HG02642 (cell line): ENCODE measurements around the gene UGGT1.

Experiments
- ATAC-seq: cut with Tn5 transposase; IDR thresholded peaks from one replicate; pipeline ENCODE4 v1.9.1; 2021; ENCODE audit warnings: mild to moderate bottlenecking; ENCODE audit not compliant: unreplicated experiment, poor library complexity

The UGGT1 gene, protein sequence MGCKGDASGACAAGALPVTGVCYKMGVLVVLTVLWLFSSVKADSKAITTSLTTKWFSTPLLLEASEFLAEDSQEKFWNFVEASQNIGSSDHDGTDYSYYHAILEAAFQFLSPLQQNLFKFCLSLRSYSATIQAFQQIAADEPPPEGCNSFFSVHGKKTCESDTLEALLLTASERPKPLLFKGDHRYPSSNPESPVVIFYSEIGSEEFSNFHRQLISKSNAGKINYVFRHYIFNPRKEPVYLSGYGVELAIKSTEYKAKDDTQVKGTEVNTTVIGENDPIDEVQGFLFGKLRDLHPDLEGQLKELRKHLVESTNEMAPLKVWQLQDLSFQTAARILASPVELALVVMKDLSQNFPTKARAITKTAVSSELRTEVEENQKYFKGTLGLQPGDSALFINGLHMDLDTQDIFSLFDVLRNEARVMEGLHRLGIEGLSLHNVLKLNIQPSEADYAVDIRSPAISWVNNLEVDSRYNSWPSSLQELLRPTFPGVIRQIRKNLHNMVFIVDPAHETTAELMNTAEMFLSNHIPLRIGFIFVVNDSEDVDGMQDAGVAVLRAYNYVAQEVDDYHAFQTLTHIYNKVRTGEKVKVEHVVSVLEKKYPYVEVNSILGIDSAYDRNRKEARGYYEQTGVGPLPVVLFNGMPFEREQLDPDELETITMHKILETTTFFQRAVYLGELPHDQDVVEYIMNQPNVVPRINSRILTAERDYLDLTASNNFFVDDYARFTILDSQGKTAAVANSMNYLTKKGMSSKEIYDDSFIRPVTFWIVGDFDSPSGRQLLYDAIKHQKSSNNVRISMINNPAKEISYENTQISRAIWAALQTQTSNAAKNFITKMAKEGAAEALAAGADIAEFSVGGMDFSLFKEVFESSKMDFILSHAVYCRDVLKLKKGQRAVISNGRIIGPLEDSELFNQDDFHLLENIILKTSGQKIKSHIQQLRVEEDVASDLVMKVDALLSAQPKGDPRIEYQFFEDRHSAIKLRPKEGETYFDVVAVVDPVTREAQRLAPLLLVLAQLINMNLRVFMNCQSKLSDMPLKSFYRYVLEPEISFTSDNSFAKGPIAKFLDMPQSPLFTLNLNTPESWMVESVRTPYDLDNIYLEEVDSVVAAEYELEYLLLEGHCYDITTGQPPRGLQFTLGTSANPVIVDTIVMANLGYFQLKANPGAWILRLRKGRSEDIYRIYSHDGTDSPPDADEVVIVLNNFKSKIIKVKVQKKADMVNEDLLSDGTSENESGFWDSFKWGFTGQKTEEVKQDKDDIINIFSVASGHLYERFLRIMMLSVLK (N-terminal part only)

DNA sequence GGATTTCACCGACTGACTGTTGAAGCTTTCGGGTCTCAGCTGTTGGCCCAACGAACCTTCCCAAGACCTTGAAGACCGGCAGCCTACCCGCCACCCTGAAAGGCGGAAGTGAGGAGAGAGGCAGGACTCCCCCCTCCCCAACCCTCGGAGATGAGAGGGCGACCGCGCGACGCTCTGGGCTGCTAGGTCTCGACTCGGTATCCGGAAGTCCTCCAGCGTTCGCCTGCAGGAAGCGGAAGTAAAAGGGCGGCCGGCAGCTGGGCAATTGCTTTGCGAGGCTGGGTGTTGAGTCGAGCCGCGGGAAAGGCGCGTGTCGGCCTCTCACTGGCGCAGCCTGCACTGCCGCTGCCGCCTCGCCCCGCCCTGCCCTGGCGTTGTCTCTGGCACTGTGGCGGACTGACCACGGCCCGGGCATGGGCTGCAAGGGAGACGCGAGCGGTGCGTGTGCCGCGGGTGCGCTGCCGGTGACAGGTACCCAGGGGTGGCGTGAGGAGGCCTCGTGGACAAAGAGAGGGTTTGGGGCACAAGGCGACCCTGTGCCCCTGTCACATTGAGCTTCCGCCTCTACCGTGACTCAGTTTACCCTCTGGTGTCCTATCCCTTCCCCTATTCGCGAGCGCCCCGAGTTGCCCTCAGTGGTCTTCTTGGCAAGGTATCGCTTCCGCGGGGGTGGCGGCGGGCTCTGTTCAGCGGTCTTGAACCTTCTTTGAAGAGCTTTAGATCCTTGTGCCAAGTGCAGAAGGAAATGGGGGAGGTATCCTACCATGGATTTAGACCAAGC, at the start of gene UGGT1:
TSS of gene UGGT1 (plus strand) at position 256 of the 781 bp plus-strand sequence. CDS start at position 414, 158 bp downstream.
- ATAC-seq = peak; percentile 93

DNA sequence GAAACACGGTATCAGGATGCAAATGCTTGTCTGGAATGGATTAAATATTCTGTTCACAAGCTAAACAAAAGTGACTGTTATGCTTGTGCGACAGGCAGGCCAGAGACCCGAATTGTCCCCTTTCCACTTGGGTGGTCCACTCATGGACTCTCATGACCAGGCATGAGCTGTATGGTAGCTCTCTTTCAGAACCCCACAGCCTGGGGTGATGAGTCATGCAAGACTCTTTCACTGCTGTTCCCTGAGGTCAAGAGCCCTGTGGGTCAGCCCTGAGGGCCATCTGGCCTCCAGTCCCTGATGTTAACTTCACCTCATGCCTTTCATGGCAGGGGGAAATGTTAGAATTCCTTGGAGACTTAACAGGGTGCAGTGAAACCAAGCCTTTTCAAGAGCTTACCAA, 49.4 kb upstream of the UGGT1 start:
- ATAC-seq = no peak

DNA sequence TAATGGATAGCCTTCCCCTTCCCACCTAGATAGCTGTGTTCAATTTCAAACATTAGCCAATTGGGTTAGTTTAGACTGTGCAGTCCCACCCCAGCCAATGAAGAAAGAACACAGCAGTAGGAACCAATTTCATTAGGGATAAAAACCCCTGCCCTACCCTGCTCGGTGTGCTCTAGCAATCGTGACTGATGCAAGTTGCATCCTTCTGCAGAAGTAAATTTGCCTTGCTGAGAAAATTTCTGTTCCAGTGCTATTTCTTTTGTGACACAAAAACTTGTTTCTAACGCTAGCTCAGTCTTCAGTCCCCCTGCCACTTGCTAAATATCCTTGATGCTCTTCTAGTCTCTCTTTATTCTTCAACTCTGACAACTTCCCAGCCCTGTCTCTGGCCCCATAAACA, 48.0 kb upstream of the UGGT1 start:
- no peak for ATAC-seq

DNA sequence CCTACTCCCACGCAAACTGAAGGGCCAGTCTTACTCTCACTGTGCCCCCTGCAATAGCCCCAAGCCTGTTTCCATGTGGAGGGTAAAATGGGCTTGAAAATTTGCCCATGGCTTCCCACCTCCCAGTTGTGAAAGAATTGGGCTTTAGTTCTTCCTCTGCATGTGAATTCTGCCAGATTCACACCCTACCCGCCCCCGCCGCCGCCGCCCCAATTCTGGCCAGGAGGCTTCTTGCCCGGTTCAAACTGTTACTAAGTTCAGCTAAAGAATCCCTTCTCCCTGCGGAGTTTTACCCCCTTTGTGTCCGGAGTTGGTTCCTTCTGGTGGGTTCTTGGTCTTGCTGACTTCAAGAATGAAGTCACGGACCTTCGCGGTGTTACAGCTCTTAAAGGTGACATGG, 37.7 kb upstream of the UGGT1 start:
- ATAC-seq = no peak

DNA sequence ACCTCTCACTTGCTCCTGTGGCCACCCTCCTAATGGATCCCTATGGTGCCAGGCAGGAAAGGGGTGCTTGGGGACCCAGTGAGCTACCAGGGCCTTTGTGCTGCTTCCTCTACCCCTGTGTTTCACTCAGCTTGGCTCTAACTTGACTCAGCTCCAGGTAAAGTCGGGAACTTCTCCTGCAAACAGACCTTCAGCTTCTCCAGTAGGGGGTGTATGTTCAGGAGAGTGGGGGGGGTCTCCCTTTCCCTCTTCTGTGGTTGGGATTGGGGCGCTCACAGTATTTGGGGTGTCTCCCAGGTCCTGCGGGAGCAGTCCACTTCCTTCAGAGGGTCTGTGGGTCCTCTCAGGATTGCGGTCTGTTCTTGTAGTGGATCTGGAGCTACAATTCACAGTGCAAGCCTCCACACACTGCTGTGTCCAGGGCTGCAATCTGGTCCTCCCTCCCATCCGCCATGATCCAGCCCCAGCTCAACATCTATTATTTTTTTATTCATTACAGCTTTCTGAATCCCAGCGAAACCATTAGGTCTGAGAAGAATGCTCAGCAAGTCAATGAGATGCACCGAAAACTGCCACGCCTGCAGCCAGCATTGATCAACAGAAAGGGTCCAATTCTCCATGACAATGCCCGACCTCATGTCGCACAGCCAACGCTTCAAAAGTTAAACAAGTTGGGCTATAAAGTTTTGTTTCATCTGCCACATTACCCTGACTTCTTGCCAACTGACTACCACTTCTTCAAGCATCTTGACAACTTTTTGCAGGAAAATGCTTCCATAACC, 36.7 kb upstream of the UGGT1 start:
- ATAC-seq = no peak

DNA sequence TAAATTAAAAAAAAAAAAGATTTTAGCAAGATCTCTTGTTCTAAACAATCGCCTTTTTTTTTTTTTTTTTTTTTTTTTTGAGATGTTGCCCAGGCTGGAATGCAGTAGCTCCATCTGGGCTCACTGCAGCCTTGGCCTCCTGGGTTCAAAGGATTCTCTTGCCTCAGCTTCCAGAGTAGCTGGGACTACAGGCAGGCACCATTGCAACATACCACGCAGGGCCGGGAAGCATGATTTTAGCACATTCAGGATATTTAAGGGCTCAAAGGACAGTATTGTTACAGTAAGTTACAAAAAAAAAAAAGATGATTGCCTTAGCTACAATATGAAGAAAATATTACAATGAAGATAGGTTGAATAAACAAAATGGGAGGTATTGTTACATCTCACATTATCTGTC, 33.7 kb upstream of the UGGT1 start:
- no peak for ATAC-seq

DNA sequence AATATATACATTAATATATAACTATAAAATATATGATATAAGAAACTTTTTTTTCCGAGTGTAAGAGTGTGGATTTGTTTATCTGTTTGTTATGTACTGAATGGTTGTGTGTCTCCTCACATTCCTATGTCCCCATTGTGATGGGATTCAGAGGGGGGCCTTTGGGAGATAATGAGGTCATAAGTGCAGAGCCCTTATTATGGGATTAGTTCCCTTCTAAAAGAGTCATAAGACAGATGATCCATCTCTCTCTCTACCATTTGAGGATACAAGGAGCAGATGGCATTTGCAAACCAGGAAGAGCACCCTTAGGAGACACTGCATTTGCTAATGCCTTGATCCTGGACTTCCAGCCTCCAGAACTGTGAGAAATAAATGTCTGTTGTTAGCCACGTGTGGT, 32.9 kb upstream of the UGGT1 start:
- no peak for ATAC-seq

DNA sequence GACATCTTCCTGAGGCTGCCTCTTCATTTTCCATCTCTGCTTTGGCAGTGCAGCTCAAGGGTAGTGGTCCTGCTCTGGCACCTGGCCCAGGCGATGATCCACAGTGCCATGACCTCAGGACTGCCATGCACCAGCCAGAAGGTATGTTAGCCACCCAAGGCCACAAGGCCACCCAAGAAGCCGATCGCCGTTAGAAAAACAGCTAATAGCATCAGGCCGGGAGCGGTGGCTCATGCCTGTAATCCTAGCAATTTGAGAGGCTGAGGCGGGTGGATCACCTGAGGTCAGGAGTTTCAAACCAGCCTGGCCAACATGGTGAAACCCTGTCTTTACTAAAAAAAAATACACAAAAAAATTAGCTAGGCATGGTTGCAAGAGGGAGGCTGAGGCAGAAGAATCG, 28.4 kb upstream of the UGGT1 start:
- ATAC-seq = no peak

DNA sequence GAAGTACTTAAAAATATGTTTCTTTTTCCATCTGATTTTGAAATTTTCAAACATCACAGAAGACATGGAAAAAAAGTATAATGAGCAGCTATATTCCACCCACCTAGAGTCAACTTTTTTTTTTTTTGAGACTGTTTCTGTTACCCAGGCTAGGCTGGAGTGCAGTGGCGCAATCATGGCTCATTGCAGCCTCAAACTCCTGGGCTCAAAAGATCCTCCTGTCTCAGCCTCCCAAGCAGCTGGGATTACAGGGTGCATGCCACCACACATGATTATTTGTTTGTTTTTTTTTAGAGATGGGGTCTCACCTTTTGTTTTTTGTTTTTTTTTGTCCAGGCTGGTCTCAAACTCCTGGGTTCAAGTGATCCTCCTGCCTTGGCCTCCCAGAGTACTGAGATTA, 26.6 kb upstream of the UGGT1 start:
- ATAC-seq = no peak

DNA sequence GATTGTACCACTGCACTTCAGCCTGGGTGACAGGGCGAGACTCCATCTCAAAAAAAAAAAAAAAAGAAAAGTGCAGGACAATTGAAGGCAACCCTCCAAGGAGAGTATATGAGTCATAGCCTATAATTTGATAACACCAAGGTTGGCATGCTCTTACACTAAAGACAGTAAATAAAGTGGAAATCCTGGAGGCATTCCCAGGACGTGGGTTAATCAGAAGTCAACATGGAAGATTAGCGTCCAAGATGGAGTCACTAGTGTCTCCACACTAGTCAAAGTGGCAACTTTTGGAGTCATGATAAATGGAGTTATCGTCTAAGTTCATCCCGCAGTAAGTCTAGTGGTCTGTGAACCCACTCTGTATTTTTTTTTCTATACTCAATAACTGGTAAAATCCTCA, 21.2 kb upstream of the UGGT1 start:
- no peak for ATAC-seq

DNA sequence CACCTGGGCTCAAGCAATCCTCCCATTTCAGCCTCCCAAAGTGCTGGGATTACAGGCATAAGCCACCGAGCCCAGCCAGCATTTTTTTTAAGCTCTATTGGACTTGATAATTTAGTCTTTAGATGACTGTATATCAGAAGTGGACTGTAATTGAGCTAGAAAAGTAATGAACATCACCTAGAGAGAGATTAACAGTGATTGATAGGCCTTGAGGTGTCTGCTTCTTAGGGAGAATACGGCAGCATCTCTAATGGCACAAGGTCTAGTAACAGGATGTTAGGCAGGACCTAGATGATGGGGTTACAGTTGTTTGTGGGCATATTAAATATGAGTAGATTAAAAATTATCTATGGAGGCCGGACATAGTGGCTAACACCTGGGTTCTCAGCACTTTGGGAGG, 17.7 kb upstream of the UGGT1 start:
- ATAC-seq = no peak

DNA sequence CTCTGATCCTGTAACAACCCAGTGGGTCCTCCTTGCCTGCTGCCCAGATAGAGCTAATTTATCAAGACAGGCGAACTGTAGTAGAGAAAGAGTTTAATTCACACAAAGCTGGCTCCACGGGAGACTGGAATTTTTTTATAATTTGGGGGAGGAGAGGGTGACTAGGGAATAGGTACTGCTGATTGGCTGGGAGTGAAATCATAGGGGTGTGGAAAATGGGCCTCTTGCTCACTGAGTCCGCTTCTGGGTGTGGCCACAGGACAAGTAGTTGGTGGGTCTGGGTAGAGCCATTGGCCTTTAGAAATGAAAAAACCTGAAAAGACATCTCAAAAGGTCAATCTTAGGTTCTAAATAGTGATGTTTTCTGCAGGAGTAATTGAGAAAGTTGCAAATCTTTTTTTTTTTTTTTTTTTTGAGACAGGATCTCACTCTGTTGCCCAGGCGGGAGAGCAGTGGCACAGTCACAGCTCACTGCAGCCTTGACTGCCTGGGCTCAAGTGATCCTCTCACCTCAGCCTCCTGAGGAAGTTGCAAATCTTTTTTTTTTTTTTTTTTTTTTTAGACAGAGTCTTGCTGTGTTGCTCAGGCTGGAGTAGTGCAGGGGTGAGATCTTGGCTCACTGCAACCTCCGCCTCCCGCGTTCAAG, 14.4 kb upstream of the UGGT1 start:
- no peak for ATAC-seq

DNA sequence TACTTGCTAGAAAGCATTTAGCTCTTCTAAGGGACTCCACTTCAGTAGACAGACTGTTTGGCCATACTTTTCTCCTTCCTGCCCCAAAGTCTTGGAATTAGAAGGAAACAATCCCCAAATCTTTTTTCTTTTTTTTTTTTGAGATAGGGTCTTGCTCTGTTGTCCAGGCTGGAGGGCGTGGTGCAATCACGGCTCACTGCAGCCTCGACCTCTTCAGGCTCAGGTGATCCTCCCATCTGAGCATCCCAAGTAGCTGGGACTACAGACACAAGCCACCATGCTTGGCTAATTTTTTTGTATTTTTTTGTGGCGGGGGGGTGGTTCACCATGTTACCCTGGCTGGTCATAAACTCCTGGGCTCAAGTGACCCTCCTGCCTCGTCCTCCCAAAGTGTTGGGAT, 6.2 kb upstream of the UGGT1 start:
- ATAC-seq = no peak

DNA sequence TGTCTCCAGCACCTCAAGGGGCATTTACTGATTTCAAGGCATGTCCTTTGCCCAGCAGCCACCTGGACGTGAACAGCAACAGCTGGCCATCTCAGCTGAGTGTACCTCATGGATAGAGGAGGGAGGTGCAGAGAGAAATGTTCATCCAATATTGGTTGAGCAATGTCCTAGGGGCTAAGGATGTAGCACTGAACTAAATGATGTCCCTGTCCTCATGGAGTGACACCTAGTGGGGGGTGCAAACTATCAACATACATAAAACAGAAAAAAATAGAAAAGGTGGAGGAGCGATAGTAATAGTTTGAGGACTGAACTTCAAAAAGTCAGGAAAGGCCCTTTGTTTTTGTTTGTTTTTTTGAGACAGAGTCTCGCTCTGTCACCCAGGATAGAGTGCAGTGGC, 4.8 kb upstream of the UGGT1 start:
- no peak for ATAC-seq

DNA sequence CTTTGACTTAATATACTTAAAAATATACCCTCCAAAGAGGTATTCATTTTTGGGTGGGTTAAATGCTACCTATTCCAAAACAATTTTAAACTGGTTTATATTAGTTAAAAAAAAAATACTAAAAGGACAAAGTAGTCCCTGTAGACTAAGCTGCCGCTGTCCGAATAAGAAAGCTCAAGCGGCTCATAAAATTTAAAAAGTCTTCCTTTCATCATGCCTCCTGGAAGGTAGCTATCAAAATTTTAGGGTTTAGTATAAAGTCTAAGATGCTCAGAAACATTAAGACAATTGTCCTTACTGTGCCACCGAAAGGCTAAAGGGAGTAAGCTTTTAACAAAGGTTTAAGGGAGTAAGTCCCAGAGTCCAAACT, 440 bp upstream of the UGGT1 start:
- no peak for ATAC-seq

DNA sequence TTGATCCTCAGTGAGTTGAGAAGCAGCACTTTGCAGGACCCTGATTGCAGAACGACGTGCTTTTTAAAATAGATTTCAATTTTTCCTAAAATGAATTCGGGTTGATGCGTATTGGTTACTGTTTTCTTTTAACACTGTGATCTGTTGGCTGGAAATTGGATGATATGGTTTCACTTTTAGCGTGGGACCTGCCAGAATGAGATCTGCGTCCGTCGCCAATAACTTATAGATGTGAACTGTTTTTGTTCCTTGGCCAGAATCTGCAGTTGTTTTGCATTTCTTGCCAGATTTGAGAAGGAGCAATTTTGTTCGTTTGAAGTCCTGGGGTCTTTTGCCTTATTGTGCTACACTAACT, 703 bp downstream of the UGGT1 start:
- ATAC-seq = no peak

DNA sequence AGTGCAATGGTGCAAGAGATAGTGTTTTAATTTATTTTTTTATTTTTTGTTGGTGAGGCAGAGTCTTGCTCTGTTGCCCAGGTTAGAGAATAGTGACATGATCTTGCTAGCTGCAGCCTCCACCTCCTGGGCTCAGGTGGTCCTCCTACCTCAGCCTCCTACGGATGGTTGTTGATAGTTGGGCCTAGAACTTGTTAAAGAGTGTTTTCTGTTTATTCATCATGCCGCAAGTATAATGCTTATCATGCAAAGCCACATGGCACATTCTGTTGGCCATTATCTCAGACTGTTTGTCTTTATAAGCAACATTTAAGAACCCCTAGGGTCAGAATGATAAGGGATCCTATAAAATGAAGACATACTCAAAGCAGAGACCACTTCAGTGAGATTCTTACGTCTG, 1.7 kb downstream of the UGGT1 start:
- no peak for ATAC-seq

DNA sequence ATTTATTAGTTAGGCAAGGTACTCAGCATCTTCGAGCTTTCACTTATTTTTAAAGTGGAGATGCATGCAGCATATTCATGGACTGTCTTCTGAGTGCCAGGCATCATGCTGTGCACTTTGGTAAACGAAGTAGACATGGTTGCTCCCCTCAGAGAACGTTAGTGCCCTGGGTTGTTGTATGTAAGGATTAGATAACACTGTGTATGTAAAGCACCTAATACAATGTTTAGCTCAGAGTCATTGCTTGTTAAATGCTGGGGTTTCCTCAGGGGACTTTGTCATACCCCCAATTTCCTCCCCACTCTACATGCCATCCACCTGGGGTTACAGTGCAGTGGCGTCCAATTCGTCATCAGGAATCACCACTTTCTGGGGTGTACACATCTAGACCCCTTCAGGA, 2.8 kb downstream of the UGGT1 start:
- no peak for ATAC-seq

DNA sequence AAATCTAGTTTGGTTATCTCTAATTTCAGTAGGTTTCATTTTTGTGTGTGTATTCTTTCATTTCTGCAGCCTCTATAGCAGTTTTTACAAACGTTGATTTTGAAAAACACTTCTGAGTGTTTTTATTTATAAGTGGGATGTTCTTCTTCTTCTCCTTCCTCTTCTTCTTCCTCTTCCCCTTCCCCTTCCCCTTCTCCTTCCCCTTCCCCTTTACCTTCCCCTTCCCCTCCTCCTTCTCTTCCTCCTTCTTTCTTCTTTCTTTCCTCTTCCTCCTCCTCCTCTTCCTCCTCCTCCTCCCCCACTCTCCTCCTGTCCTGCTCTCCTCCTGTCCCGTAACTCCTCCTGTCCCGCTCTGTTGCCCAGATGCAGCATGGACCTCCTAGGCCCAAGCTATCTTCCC, 4.2 kb downstream of the UGGT1 start:
- ATAC-seq = no peak
